Immature natural killer cell (primary cell): ENCODE measurements around the gene FBXO44. TPM values are rescaled to one million over a fixed set of nuclear protein-coding genes. Genes with fewer than 3 reads are reported as not detected.
A peak's percentile ranks its signal among the peaks of the same experiment; 100 is the strongest.

Experiments used
- DNase-seq, 3 donors: peaks; one replicate each; pipeline ENCODE4 v3.0.0; 2022; ENCODE audit warnings: mixed read lengths in 1 of 3
- H3K27ac Mint-ChIP-seq, 6 donors: one replicate each; pipeline ENCODE4 v1.8.0; 2020; ENCODE audit warnings: mixed read lengths in 6 of 6, mild to moderate bottlenecking in 5 of 6, inconsistent platforms in 4 of 6, moderate library complexity in 3 of 6
- H3K27me3 Mint-ChIP-seq, 3 donors: one replicate each; pipeline ENCODE4 v1.8.0; 2020 to 2021; ENCODE audit warnings: low read depth in 3 of 3, mild to moderate bottlenecking in 3 of 3, mixed read lengths in 3 of 3, moderate library complexity in 3 of 3, inconsistent platforms in 1 of 3
- H3K36me3 Mint-ChIP-seq, 3 donors: one replicate each; pipeline ENCODE4 v1.8.0; 2020; ENCODE audit warnings: mixed read lengths in 3 of 3, inconsistent platforms in 2 of 3, mild to moderate bottlenecking in 2 of 3
- H3K4me1 Mint-ChIP-seq, 2 donors: one replicate each; pipeline ENCODE4 v1.8.0; 2020; ENCODE audit warnings: inconsistent platforms in 2 of 2, mild to moderate bottlenecking in 2 of 2, mixed read lengths in 2 of 2, moderate library complexity in 1 of 2
- H3K4me3 Mint-ChIP-seq, 5 donors: one replicate each; pipeline ENCODE4 v1.8.0; 2020; ENCODE audit warnings: mild to moderate bottlenecking in 5 of 5, mixed read lengths in 5 of 5, inconsistent platforms in 3 of 5, moderate library complexity in 3 of 5
- H3K9me3 Mint-ChIP-seq, 6 donors: one replicate each; pipeline ENCODE4 v1.8.0; 2020; ENCODE audit warnings: mild to moderate bottlenecking in 6 of 6, mixed read lengths in 6 of 6, inconsistent platforms in 4 of 6, moderate library complexity in 3 of 6
- polyA plus RNA-seq, 3 donors: library from polyadenylated mRNA; unstranded; fragments of 300-500 nt; fragmentation: Illumina TruSeq; gene quantifications; one replicate each; pipeline ENCODE4 v1.2.3, GENCODE V29; 2021

Gene FBXO44
- polyA plus RNA-seq, 3 donors from 2014 or later: 8.6 to 13.4 (median 12.5) TPM

DNA sequence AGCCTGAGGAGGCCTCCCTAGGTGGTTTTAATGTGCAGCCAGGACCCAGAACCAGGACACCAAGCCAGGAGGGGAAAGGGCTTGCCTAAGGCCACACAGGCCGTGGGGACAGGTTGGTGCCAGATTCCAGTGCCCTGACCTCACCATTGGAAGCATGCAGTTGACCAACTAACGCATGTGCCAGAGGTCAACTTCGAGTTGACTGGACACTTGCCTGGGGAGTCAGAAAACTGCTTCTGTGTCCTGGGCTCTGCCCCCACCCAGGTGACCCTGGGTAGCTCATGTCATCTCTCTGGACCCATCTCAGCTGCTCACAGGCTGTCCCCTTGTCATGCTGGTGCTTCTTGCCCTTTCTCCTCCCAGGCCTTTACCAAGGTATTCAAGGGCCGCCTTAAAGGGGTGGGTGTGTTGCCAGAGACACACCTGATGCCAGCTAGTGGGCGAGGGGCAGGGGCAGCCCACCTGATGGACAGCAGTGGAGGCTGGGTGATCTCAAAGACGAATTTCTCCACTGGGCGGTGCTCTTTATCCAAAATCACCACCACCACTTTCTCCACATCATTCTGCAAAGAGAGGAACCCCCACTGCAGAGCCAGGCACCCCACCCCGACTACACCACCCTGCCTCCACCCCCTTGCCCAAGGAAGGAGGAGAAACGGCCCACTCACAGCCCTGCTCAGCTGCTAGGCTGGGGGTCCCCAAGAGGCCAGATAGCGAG, 21.9 kb downstream of the FBXO44 start:
- DNase-seq: no peak
- Mint-ChIP-seq H3K4me1 (peaks cover 9 to 16% of the 10 kb centered on the region in 2 donors), H3K9me3 (no peaks in the 10 kb centered on the region), H3K27me3 (peaks cover under 1 to 5% (median 4%) of the 10 kb centered on the region in 3 donors), H3K4me3 (no peak overlapping the region), H3K36me3 (peaks cover 0 to 4% (median 0%) of the 10 kb centered on the region in 3 donors), H3K27ac (no peak overlapping the region)

DNA sequence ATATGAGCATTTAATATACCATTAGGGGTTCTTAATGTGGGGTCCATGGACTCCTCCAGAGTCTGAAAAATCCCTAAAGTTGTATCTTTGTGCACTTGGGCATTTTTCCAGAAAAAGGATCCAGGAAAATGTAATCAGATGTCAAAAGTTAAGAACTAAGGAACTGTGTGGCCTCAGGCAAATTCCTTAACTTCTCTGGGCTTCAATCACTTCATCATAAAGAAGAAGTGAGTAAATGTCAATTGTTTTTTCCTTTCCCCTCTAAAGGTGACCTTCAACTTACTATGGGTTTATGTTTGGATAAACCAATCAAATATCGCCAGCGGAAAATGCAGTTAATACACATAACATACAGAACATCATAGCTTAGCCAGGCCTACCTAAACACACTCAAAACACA, 23.8 kb downstream of the FBXO44 start:
- no peak for DNase-seq
- Mint-ChIP-seq H3K9me3 (no peaks in the 10 kb centered on the region), H3K27me3 (peaks cover 2 to 6% (median 4%) of the 10 kb centered on the region in 3 donors), H3K36me3 (peaks cover 0 to 2% (median 0%) of the 10 kb centered on the region in 3 donors), H3K4me3 (peak overlapping the region; percentile 47 to 70 (median 54)), H3K4me1 (peaks cover 16 to 21% of the 10 kb centered on the region in 2 donors), H3K27ac (peak overlapping the region in 2 of 6 donors; percentile 54 to 73)

DNA sequence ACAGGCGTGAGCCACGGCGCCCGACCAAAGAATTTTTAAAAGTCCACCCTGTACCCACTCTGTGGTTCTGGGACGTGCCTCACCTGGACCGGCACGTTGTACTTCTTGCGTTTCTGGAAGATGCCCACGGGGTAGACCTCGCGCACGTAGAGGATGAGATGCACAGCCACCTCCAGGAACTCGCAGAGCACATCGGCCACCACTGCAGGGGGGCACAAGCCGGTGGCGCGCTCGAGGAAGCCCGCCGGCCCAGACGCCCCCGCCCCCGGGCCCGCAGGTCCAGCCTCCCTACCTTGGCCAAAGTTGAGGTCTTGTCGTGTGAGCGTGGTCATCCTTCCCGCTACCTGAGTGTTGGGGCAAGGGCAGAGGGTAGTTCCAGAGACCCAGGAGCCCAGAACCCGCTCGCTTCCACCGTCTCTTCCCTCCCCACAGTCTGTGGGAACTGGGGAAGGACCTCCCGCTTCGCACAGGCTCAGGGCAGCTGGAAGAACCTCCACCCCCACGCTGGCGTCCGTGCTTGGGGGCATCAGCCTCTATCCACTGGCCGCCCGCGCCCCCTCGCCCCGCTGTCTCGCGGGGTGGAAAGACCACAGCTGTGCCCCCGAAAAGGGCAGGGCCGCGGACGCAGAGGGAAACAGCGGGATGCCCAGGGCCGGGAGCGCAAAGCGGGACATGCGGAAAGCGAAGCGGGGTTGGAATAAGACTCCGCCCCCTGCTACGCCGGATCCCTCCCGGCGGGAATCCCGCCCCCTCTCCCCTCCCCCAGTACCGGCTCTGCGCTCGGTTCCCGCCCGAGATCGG, 25.8 kb downstream of the FBXO44 start:
- Mint-ChIP-seq H3K36me3 (no peaks in the 10 kb centered on the region), H3K27ac (peak overlapping the region; percentile 24 to 85 (median 48)), H3K9me3 (no peaks in the 10 kb centered on the region), H3K27me3 (peaks cover 2 to 6% (median 4%) of the 10 kb centered on the region in 3 donors), H3K4me3 (peak overlapping the region; percentile 71 to 95 (median 83)), H3K4me1 (peaks cover 16 to 21% of the 10 kb centered on the region in 2 donors)
- peak in 1 of 3 donors; percentile 8 for DNase-seq

DNA sequence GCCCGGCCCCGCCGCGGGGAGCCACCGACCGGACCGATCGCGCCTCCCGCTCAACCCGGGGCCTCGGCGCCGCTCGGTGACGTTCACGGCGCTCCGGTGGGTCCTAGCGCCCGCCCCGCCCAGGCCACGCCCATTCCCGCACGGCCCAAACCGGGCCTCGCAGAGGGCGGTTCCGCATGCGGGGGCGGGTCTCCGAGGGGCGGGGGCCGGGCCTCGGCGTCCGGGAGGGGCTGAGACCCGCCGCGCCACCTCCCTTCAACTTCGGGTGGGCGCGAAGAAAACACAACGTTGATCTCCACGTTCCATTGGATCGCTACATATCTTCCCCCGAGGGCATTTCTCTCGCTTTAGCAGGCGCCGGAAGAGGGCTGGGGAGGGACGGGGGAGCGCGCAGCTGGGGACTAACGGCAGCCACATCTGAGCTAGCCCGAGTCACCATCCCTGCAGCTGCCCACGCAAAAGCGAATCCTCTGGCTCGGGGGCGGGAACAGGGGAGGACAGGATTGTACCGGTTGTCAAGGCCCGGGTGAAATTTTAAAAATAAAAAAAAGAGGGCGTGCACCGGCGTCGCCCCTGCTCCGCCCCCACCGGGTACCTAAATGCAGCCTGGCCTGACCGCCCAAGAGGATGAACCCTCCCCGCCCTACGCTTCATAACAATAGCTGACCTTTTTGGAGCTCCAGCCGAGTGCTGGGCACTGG, 26.5 kb downstream of the FBXO44 start, which contains the start of gene MAD2L2:
Gene MAD2L2, minus strand, starts transcription at position 78 of the 701 bp plus-strand sequence. CDS start 547 bp downstream, outside the sequence.
- Mint-ChIP-seq H3K27ac (peak within 1 kb of the TSS; percentile 85 to 96 (median 90)), H3K4me1 (peaks cover 16 to 21% of the 10 kb centered on the region in 2 donors), H3K4me3 (peak within 1 kb of the TSS; percentile 93 to 98 (median 96)), H3K27me3 (peaks cover 2 to 6% (median 4%) of the 10 kb centered on the region in 3 donors), H3K9me3 (no peaks in the 10 kb centered on the region), H3K36me3 (no peaks in the 10 kb centered on the region)
- peak; percentile 87 to 90 (median 88) for DNase-seq

DNA sequence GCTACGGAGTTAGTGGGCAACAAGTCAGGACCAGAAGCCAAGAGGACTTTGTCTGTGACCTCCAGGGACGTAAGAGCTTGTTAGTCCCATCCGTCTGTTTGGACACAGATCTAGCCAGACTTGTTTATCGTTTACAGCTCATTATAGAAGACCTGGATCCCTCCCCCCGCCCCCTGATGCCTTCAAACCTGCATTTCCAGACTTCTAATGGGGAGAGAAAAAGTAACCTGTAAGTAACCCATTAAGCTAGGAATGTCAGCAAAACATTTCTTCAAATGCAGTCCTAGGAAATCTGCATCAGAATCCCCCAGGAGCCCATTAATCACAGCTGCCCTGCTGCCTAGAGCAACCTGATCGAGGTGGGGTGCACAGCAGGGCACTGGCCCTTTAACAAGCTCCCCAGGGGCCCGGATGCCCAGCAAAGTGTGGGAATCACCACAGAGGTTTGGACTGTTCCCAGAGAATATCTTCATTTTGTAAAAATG, 27.7 kb downstream of the FBXO44 start:
- no peak for DNase-seq
- H3K4me1 Mint-ChIP-seq: peaks cover 16 to 21% of the 10 kb centered on the region in 2 donors
- peak overlapping the region; percentile 66 to 98 (median 95) for H3K4me3 Mint-ChIP-seq
- H3K9me3 Mint-ChIP-seq: no peaks in the 10 kb centered on the region
- H3K27ac Mint-ChIP-seq: peak overlapping the region in 3 of 6 donors; percentile 30 to 89 (median 61)
- H3K36me3 Mint-ChIP-seq: no peaks in the 10 kb centered on the region
- peaks cover 2 to 6% (median 4%) of the 10 kb centered on the region in 3 donors for H3K27me3 Mint-ChIP-seq

DNA sequence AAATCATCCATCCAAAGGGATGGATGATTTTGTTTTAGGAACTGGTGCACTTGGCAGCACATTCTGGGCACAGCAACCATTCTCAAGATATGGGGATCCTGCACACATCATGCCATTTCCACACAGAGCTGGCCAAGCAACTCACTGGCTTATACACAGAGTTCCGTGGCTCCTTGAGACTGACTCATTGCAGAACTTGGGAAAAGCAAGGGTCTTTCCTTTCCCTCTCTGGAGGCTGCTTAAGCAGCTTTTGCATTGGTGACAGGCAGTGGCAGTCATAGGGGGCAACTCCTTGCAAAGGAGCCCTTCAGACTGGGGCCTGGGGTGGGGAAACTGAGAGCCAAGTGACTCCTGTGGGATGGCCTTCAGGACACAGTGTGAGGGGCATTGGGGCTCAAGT, 28.1 kb downstream of the FBXO44 start:
- Mint-ChIP-seq H3K27ac (no peak overlapping the region), H3K36me3 (no peaks in the 10 kb centered on the region), H3K4me3 (no peak overlapping the region), H3K27me3 (peaks cover 2 to 6% (median 4%) of the 10 kb centered on the region in 3 donors), H3K9me3 (no peaks in the 10 kb centered on the region), H3K4me1 (peaks cover 16 to 21% of the 10 kb centered on the region in 2 donors)
- no peak for DNase-seq

DNA sequence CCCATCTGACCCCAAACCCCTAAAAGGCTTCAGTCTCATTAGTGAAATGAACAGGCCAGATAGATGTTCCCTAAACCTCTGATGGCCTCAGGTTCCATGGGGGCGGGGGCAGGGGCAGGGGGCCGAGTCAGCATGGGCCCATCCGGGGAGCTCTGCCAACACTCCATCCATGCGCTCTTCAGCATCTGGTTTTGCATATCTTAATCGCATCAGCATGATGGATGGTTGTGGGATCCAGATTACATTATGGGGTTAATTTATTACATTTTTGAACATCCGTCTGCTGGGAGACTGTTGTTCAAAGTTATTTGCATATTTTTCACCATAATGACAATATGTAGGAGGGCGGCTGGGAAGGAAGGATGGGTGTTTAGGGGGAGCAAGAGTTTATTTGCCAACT, 29.4 kb downstream of the FBXO44 start:
- Mint-ChIP-seq H3K27ac (no peak overlapping the region), H3K27me3 (peaks cover 2 to 6% (median 2%) of the 10 kb centered on the region in 3 donors), H3K4me1 (peaks cover 10 to 17% of the 10 kb centered on the region in 2 donors), H3K4me3 (no peak overlapping the region), H3K9me3 (no peaks in the 10 kb centered on the region), H3K36me3 (no peaks in the 10 kb centered on the region)
- no peak for DNase-seq

DNA sequence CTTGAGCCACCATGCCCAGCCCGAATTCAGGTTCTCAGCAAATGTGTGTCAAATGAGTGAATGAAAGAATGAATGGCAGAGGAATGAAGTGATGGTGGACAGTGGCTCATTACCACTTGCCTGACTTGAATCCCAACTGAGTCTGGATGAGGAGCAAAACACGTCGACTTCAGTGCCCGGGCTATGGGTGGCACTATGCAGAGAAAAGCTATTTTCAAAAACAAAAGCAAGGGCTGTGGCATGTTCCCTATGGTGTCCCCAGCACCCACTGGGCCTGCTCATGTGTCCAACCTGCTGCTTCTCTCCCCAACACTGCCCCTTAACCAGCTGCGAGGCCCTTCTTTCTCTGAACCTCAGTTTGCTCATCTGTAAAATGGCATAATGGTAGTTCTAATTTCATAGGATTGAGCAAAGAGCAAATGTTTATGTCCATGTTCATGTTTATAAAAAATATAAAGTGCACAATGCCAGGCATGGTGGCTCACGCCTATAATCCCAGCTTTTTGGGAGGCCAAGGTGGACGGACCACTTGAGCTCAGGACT, 30.6 kb downstream of the FBXO44 start:
- DNase-seq: no peak
- peaks cover 0 to 5% (median 0%) of the 10 kb centered on the region in 3 donors for H3K36me3 Mint-ChIP-seq
- peaks cover 2 to 7% (median 6%) of the 10 kb centered on the region in 3 donors for H3K27me3 Mint-ChIP-seq
- H3K4me3 Mint-ChIP-seq: no peak overlapping the region
- peaks cover 0 to 2% (median 0%) of the 10 kb centered on the region in 6 donors for H3K9me3 Mint-ChIP-seq
- H3K27ac Mint-ChIP-seq: no peak overlapping the region
- peaks cover 13 to 17% of the 10 kb centered on the region in 2 donors for H3K4me1 Mint-ChIP-seq

DNA sequence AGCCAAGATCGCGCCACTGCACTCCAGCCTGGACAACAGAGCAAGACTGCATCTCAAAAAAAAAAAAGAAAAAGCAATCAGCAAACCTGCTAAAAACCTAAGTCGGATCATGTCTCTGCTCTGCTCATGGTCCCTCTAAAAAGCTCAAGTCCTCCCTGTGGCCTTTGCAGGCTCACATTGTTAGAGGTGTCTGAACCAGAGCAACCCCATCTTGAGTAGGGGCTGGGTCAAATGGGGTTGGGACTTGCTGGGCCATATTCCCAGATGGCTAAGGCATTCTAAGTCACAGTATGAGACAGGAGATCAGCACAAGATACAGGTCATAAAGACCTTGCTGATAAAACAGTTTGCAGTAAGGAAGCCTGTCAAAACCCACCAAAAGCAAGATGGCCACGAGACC, 33.8 kb downstream of the FBXO44 start:
- Mint-ChIP-seq H3K9me3 (peaks cover 0 to 2% (median 0%) of the 10 kb centered on the region in 6 donors), H3K4me3 (no peak overlapping the region)

DNA sequence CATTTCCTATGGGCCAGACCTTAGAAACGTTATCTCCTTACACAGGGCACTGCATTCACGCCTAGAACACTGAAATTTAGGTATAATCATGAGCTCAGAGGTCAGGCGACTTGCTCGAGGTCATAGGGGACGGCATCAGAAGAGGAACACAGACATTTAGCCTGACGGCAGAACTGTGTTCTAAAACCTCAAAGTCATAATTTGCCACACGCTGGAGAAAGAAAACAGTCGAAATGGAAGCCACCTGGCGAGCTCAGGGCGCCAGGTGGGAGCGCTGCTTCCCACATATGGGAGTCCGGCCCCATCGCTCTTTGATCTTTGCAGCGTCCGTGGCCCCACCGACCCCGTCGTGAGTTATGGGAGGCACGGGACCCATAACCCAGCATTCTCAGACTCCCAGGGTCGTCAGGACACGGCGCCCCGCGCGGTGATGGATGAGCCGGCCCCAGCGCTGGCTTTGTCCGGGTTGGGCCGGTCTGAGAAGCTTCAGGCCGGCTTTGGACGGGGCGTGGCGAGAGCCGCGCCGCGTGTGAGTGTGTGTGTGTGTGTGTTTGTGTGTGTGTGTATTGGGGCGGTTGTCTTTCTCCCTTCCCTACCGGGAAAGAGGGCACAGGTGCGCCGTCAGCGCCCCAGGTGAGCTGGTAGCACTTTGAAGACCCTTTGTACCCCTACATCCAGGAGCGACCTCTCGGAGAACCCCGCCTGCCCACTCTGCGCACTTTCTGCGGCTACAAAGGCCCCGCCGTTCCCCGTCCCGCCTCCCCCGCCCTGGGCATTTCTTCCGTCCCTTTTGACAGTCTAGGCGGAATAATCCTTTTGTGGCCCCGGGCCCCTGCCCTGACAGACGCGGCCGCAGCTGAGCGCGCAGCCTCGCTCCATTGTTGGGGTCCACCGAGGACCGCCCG, 36.0 kb downstream of the FBXO44 start:
- no peak for DNase-seq
- H3K36me3 Mint-ChIP-seq: peaks cover 0 to 5% (median 0%) of the 10 kb centered on the region in 3 donors
- peaks cover 0 to 2% (median 0%) of the 10 kb centered on the region in 6 donors for H3K9me3 Mint-ChIP-seq
- peak overlapping the region in 3 of 6 donors; percentile 6 to 85 (median 25) for H3K27ac Mint-ChIP-seq
- H3K4me3 Mint-ChIP-seq: peak overlapping the region; percentile 23 to 87 (median 75)
- peaks cover 33 to 38% of the 10 kb centered on the region in 2 donors for H3K4me1 Mint-ChIP-seq
- H3K27me3 Mint-ChIP-seq: peaks cover 11 to 13% (median 12%) of the 10 kb centered on the region in 3 donors

More for the DNA sequence above, 33.8 kb downstream of the FBXO44 start:
- peaks cover 26 to 28% of the 10 kb centered on the region in 2 donors for H3K4me1 Mint-ChIP-seq
- H3K27ac Mint-ChIP-seq: no peak overlapping the region
- DNase-seq: no peak
- peaks cover 10 to 13% (median 12%) of the 10 kb centered on the region in 3 donors for H3K27me3 Mint-ChIP-seq
- peaks cover 0 to 5% (median 0%) of the 10 kb centered on the region in 3 donors for H3K36me3 Mint-ChIP-seq

DNA sequence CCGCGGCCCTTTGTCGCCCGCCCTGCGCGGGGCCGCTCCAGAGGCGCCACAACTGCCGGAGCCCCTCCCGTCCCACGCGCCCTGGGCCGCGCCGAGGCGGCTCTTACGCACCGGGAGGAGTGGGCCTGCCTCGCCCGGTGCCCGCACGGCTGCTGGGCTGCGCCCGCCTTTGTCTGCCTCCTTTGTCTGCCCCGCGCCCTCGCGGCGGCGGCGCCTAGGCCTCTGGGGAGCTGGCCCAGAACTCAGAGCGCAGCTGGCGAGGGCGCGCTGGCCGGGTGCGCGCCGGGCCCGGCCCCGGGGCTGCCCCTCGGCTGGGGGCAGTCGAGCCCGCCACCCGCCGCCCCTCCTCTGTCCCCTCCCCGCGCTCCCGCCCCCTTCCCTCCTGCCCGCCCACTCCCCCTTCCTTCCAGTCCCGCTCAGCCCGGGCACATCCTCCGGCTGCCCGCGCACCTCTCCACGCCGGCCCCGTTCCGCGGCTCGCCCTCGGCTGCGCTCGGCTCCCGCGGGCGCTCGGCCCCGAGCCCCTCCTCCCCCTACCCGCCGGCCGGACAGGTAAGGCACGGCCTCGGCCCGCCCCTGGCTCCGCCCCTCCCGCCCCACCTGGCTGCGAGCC, 36.7 kb downstream of the FBXO44 start, which contains the start of gene DRAXIN:
Gene DRAXIN, plus strand, starts transcription at position 409 of the 613 bp plus-strand sequence. CDS start 14,549 bp downstream, outside the sequence.
- Mint-ChIP-seq H3K27me3 (peaks cover 11 to 13% (median 12%) of the 10 kb centered on the region in 3 donors), H3K27ac (peak within 1 kb of the TSS; percentile 25 to 81 (median 76)), H3K36me3 (peaks cover 0 to 5% (median 0%) of the 10 kb centered on the region in 3 donors), H3K4me1 (peaks cover 33 to 38% of the 10 kb centered on the region in 2 donors), H3K9me3 (peaks cover 0 to 2% (median 0%) of the 10 kb centered on the region in 6 donors), H3K4me3 (peak within 1 kb of the TSS; percentile 73 to 97 (median 86))
- DNase-seq: peak in 2 of 3 donors; percentile 15 to 37
